WTC11 (cell line): ENCODE results near the gene TBX10. TPM values are rescaled to one million over a fixed set of nuclear protein-coding genes. Genes with fewer than 3 reads are reported as not detected.

ENCODE experiments used
- ATAC-seq: fragments of 200-7000 bp; cut with Tn5 transposase; 2 replicates; pipeline ENCODE4 v1.10.0; 2021; ENCODE audit warnings: mild to moderate bottlenecking, moderate library complexity
- CTCF ChIA-PET: fragments of 300-600 bp; sonication (Branson Sonifier 250); formaldehyde crosslinking; loops from one replicate; lab custom pipeline; 2021; ENCODE audit warnings: antibody characterized with exemption; lab: Charles Lee
- POLR2A ChIA-PET: fragments of 350-600 bp; sonication (Branson Sonifier 250); formaldehyde crosslinking; loops from one replicate; lab custom pipeline; 2021; ENCODE audit warnings: antibody characterized with exemption; lab: Charles Lee
- DNase-seq: peaks from one replicate; pipeline ENCODE4 v3.0.0; 2021; ENCODE audit warnings: low spot score
- H3K27ac Mint-ChIP-seq: 2 replicates; pipeline ENCODE4 v1.8.0; 2021; ENCODE audit warnings: mixed read lengths
- H3K27me3 Mint-ChIP-seq: 2 replicates; pipeline ENCODE4 v1.8.0; 2021; ENCODE audit warnings: low read depth, mild to moderate bottlenecking, moderate library complexity, mixed read lengths
- H3K36me3 Mint-ChIP-seq: 2 replicates; pipeline ENCODE4 v1.8.0; 2021; ENCODE audit warnings: mixed read lengths
- H3K4me1 Mint-ChIP-seq: 2 replicates; pipeline ENCODE4 v1.8.0; 2022; ENCODE audit warnings: mixed read lengths
- H3K4me3 Mint-ChIP-seq: 2 replicates; pipeline ENCODE4 v1.8.0; 2021; ENCODE audit warnings: mild to moderate bottlenecking, moderate library complexity, mixed read lengths
- H3K9me3 Mint-ChIP-seq: 2 replicates; pipeline ENCODE4 v1.8.0; 2021; ENCODE audit warnings: mixed read lengths
- CBFB ChIP-seq: sonication (generic); formaldehyde crosslinking; IDR thresholded peaks from 2 replicates; pipeline ENCODE4 v1.8.1; 2022; ENCODE audit warnings: mild to moderate bottlenecking, low read depth, missing genetic modification reagents
- FOXK1 ChIP-seq: sonication (generic); formaldehyde crosslinking; IDR thresholded peaks from 2 replicates; pipeline ENCODE4 v1.8.0; 2022; ENCODE audit warnings: mild to moderate bottlenecking, moderate library complexity, missing genetic modification reagents
- HMGA2 ChIP-seq: fragments of 250-450 bp; sonication (Bioruptor Pico); IDR thresholded peaks from 2 replicates; pipeline ENCODE4 v1.4.0; 2021; ENCODE audit warnings: mild to moderate bottlenecking, moderate library complexity
- JAZF1 ChIP-seq: fragments of 250-450 bp; sonication (Bioruptor Pico); IDR thresholded peaks from 2 replicates; pipeline ENCODE4 v1.9.0; 2021; ENCODE audit warnings: moderate library complexity, mild to moderate bottlenecking, inconsistent platforms
- MYBL2 ChIP-seq: sonication (generic); formaldehyde crosslinking; IDR thresholded peaks from 2 replicates; pipeline ENCODE4 v1.8.1; 2023; ENCODE audit warnings: mild to moderate bottlenecking, moderate library complexity, missing genetic modification reagents
- NFATC4 ChIP-seq: fragments of 250-450 bp; sonication (Bioruptor Pico); IDR thresholded peaks from 2 replicates; pipeline ENCODE4 v1.9.0; 2021; ENCODE audit warnings: mild to moderate bottlenecking
- NFE2L1 ChIP-seq: sonication (generic); formaldehyde crosslinking; IDR thresholded peaks from 2 replicates; pipeline ENCODE4 v1.8.1; 2023; ENCODE audit warnings: missing genetic modification reagents
- NR1H2 ChIP-seq: sonication (generic); formaldehyde crosslinking; IDR thresholded peaks from 2 replicates; pipeline ENCODE4 v1.9.0; 2021; ENCODE audit warnings: mild to moderate bottlenecking, moderate library complexity, missing genetic modification reagents
- NR2C2 ChIP-seq: sonication (generic); formaldehyde crosslinking; IDR thresholded peaks from 2 replicates; pipeline ENCODE4 v1.8.0; 2022; ENCODE audit warnings: mild to moderate bottlenecking, missing genetic modification reagents
- SOX15 ChIP-seq: fragments of 250-450 bp; sonication (Bioruptor Pico); IDR thresholded peaks from 2 replicates; pipeline ENCODE4 v1.9.0; 2021; ENCODE audit warnings: mild to moderate bottlenecking
- SP1 ChIP-seq: sonication (generic); formaldehyde crosslinking; conservative IDR thresholded peaks from 2 replicates; pipeline ENCODE4 v1.8.1; 2022; ENCODE audit warnings: missing genetic modification reagents
- ZNF263 ChIP-seq: sonication (generic); formaldehyde crosslinking; IDR thresholded peaks from 2 replicates; pipeline ENCODE4 v1.8.1; 2022; ENCODE audit warnings: low read depth, mild to moderate bottlenecking, moderate library complexity, missing genetic modification reagents
- total RNA-seq: library from RNA; stranded (reverse); gene quantifications from 3 replicates; pipeline ENCODE4 v1.2.3, GENCODE V29; 2021
- TF ChIP-seq, protein P1 (sequence below): sonication (generic); formaldehyde crosslinking; IDR thresholded peaks from 2 replicates; pipeline ENCODE4 v1.8.0; 2023; ENCODE audit warnings: missing genetic modification reagents, mild to moderate bottlenecking, borderline replicate concordance
- TF ChIP-seq, protein P2 (sequence below): sonication (generic); formaldehyde crosslinking; IDR thresholded peaks from 2 replicates; pipeline ENCODE4 v1.8.1; 2022; ENCODE audit warnings: low read depth, mild to moderate bottlenecking, moderate library complexity, missing genetic modification reagents, borderline replicate concordance
- TF ChIP-seq, protein P3 (sequence below): fragments of 250-450 bp; sonication (Bioruptor Pico); IDR thresholded peaks from 2 replicates; pipeline ENCODE4 v1.9.0; 2021; ENCODE audit warnings: moderate library complexity, mild to moderate bottlenecking, inconsistent platforms, borderline replicate concordance
- TF ChIP-seq, protein P4 (sequence below): sonication (generic); formaldehyde crosslinking; IDR thresholded peaks from 2 replicates; pipeline ENCODE4 v1.8.1; 2022; ENCODE audit warnings: missing genetic modification reagents, borderline replicate concordance
- TF ChIP-seq, protein P5 (sequence below): fragments of 250-450 bp; sonication (Bioruptor Pico); IDR thresholded peaks from 2 replicates; pipeline ENCODE4 v2.1.2; 2022; ENCODE audit warnings: mild to moderate bottlenecking, moderate library complexity

Gene TBX10
- total RNA-seq, 1 experiment from 2014 or later, result not detected

DNA sequence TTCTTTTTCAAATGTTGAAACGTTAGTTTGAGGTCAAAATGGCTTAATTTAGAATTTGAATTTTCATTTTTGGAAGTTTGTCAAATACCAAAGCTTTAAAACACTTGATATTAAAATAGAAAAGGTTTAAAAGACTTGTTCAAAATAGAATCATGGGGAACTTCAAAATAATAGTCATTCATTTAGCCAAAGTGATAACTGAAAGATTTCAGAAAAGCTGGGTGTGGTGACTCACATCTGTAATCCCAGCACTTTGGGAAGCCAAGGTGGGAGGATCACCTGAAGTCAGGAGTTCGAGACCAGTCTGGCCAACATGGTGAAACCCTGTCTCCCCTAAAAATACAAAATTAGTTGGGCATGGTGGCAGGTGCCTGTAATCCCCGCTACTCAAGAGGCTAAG lies 45.1 kb downstream of the TBX10 start (continued):
- no peak for TF ChIP-seq NR1H2 (CRISPR knock-in tag)

DNA sequence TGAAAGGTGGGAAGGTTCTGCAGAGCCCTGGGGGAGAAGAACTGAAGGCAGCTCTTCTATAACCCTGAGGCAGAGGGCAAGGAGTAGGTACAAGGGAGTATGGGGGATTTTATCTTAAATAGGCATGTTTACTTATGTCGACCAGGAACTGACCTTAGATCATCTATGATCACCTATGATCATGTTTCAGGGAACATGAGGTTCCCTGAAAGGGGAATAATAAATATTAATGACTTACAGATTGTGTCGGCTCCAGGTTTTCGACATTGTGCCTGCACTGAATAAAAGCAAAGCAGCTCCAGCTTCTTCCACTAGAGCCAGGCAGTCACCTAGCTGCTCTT lies 46.0 kb downstream of the TBX10 start:
- CTCF ChIA-PET, result interaction anchor here (0.8 to 2.5 kb wide), 4 partner anchors 9 to 21 kb away, joined by 3 to 14 read pairs (median 4); partner anchors contain the start of gene GSTP1
- Mint-ChIP-seq H3K27ac (no peak overlapping the region), H3K27me3 (peaks cover 5% of the 10 kb centered on the region), H3K4me1 (peaks cover 14% of the 10 kb centered on the region), H3K4me3 (no peak overlapping the region), H3K9me3 (peaks cover 17% of the 10 kb centered on the region), H3K36me3 (peaks cover 13% of the 10 kb centered on the region)
- ATAC-seq (no peak; the same call in 1 of the 2 replicates), DNase-seq (no peak)
- TF ChIP-seq SOX15 (CRISPR knock-in tag), result no peak
- TF ChIP-seq JAZF1 (CRISPR knock-in tag), result no peak
- TF ChIP-seq, protein P1, sequence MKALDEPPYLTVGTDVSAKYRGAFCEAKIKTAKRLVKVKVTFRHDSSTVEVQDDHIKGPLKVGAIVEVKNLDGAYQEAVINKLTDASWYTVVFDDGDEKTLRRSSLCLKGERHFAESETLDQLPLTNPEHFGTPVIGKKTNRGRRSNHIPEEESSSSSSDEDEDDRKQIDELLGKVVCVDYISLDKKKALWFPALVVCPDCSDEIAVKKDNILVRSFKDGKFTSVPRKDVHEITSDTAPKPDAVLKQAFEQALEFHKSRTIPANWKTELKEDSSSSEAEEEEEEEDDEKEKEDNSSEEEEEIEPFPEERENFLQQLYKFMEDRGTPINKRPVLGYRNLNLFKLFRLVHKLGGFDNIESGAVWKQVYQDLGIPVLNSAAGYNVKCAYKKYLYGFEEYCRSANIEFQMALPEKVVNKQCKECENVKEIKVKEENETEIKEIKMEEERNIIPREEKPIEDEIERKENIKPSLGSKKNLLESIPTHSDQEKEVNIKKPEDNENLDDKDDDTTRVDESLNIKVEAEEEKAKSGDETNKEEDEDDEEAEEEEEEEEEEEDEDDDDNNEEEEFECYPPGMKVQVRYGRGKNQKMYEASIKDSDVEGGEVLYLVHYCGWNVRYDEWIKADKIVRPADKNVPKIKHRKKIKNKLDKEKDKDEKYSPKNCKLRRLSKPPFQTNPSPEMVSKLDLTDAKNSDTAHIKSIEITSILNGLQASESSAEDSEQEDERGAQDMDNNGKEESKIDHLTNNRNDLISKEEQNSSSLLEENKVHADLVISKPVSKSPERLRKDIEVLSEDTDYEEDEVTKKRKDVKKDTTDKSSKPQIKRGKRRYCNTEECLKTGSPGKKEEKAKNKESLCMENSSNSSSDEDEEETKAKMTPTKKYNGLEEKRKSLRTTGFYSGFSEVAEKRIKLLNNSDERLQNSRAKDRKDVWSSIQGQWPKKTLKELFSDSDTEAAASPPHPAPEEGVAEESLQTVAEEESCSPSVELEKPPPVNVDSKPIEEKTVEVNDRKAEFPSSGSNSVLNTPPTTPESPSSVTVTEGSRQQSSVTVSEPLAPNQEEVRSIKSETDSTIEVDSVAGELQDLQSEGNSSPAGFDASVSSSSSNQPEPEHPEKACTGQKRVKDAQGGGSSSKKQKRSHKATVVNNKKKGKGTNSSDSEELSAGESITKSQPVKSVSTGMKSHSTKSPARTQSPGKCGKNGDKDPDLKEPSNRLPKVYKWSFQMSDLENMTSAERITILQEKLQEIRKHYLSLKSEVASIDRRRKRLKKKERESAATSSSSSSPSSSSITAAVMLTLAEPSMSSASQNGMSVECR (CRISPR knock-in tag), result no peak
- no peak for TF ChIP-seq NR2C2 (CRISPR knock-in tag)
- no peak for TF ChIP-seq MYBL2 (CRISPR knock-in tag)
- TF ChIP-seq, protein P2, sequence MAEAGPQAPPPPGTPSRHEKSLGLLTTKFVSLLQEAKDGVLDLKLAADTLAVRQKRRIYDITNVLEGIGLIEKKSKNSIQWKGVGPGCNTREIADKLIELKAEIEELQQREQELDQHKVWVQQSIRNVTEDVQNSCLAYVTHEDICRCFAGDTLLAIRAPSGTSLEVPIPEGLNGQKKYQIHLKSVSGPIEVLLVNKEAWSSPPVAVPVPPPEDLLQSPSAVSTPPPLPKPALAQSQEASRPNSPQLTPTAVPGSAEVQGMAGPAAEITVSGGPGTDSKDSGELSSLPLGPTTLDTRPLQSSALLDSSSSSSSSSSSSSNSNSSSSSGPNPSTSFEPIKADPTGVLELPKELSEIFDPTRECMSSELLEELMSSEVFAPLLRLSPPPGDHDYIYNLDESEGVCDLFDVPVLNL, result no peak
- no peak for TF ChIP-seq FOXK1 (CRISPR knock-in tag)
- no peak for TF ChIP-seq HMGA2 (CRISPR knock-in tag)
- TF ChIP-seq NFE2L1 (CRISPR knock-in tag), result no peak
- TF ChIP-seq NFATC4 (CRISPR knock-in tag), result no peak
- TF ChIP-seq, protein P3, sequence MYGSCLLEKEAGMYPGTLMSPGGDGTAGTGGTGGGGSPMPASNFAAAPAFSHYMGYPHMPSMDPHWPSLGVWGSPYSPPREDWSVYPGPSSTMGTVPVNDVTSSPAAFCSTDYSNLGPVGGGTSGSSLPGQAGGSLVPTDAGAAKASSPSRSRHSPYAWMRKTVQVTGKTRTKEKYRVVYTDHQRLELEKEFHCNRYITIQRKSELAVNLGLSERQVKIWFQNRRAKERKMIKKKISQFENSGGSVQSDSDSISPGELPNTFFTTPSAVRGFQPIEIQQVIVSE (CRISPR knock-in tag), result no peak
- no peak for TF ChIP-seq CBFB
- TF ChIP-seq, protein P4, sequence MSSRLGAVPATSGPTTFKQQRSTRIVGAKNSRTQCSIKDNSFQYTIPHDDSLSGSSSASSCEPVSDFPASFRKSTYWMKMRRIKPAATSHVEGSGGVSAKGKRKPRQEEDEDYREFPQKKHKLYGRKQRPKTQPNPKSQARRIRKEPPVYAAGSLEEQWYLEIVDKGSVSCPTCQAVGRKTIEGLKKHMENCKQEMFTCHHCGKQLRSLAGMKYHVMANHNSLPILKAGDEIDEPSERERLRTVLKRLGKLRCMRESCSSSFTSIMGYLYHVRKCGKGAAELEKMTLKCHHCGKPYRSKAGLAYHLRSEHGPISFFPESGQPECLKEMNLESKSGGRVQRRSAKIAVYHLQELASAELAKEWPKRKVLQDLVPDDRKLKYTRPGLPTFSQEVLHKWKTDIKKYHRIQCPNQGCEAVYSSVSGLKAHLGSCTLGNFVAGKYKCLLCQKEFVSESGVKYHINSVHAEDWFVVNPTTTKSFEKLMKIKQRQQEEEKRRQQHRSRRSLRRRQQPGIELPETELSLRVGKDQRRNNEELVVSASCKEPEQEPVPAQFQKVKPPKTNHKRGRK (CRISPR knock-in tag), result no peak
- no peak for TF ChIP-seq ZNF263 (CRISPR knock-in tag)
- TF ChIP-seq SP1 (CRISPR knock-in tag), result no peak
- TF ChIP-seq, protein P5, sequence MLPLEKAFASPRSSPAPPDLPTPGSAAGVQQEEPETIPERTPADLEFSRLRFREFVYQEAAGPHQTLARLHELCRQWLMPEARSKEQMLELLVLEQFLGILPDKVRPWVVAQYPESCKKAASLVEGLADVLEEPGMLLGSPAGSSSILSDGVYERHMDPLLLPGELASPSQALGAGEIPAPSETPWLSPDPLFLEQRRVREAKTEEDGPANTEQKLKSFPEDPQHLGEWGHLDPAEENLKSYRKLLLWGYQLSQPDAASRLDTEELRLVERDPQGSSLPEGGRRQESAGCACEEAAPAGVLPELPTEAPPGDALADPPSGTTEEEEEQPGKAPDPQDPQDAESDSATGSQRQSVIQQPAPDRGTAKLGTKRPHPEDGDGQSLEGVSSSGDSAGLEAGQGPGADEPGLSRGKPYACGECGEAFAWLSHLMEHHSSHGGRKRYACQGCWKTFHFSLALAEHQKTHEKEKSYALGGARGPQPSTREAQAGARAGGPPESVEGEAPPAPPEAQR, result no peak
- POLR2A ChIA-PET, result no interaction called here
